Measurements from ENCODE around the gene PTPRCAP. TPM values are rescaled to one million over a fixed set of nuclear protein-coding genes. Genes with fewer than 3 reads are reported as not detected.

The PTPRCAP gene
- total RNA-seq, 4 donors from 2014 or later = 13.2 to 78.9 (median 53.9) TPM

- no peaks in the 10 kb centered on the region for H3K36me3 ChIP-seq
- peaks cover 3 to 12% (median 10%) of the 10 kb centered on the region in 4 donors for H3K4me1 ChIP-seq
- H3K9me3 ChIP-seq = no peaks in the 10 kb centered on the region
- WGBS, 2 donors (ENCODE audit: low coverage in 1 of 2) = 75% methylated on average over 6 to 7 of the region's 7 CpGs
- in situ Hi-C loops (cut with MboI; ENCODE audit: low pct_ligation_motif_present in 1 of 4, low pct_unique_long_range_greater_than_20kb in 1 of 4, low sequenced_read_pairs in 3 of 4) (no loop called here), intact Hi-C loops (cut with DNase I; ENCODE audit: low total_unique reads) (no loop called here)
- TF ChIP-seq POLR2A (IDR thresholded peaks at IDR 0.05) (no peak), CTCF (IDR thresholded peaks at IDR 0.05) (no peak), EP300 (IDR thresholded peaks at IDR 0.05; ENCODE audit: low read depth) (no peak), POLR2AphosphoS5 (IDR thresholded peaks at IDR 0.05) (no peak)
- H3K27me3 ChIP-seq = no peaks in the 10 kb centered on the region
- no peak overlapping the region for H3K27ac ChIP-seq
- no peak for DNase-seq
- no peak overlapping the region for H3K4me3 ChIP-seq
Observed at GRCh38 chr11:67472882-67473281, 35.4 kb upstream of the PTPRCAP start.

- WGBS, 2 donors (ENCODE audit: low coverage in 1 of 2) = 72 to 73% methylated on average over 6 to 8 of the region's 8 CpGs
- DNase-seq = no peak
- intact Hi-C loops (cut with DNase I; ENCODE audit: low total_unique reads) = no loop called here
- H3K27ac ChIP-seq = no peak overlapping the region
- no peaks in the 10 kb centered on the region for H3K36me3 ChIP-seq
- H3K4me3 ChIP-seq = no peak overlapping the region
- H3K27me3 ChIP-seq = no peaks in the 10 kb centered on the region
- in situ Hi-C loops (cut with MboI; ENCODE audit: low pct_ligation_motif_present in 1 of 4, low pct_unique_long_range_greater_than_20kb in 1 of 4, low sequenced_read_pairs in 3 of 4) = no loop called here
- H3K9me3 ChIP-seq = no peaks in the 10 kb centered on the region
- H3K4me1 ChIP-seq = peaks cover 9 to 27% (median 20%) of the 10 kb centered on the region in 4 donors
- TF ChIP-seq EP300 (IDR thresholded peaks at IDR 0.05; ENCODE audit: low read depth) (no peak), CTCF (IDR thresholded peaks at IDR 0.05) (no peak), POLR2AphosphoS5 (IDR thresholded peaks at IDR 0.05) (no peak), POLR2A (IDR thresholded peaks at IDR 0.05) (no peak)
Observed at GRCh38 chr11:67470337-67471002, 33.0 kb upstream of the PTPRCAP start.

GRCh38 chr11:67469508-67469811 is 32.0 kb upstream of the PTPRCAP start:
- DNase-seq = no peak

More at GRCh38 chr11:67469508-67469811, 32.0 kb upstream of the PTPRCAP start:
- peak overlapping the region; percentile 23 to 82 (median 66) for H3K4me3 ChIP-seq
- in situ Hi-C loops (cut with MboI; ENCODE audit: low pct_ligation_motif_present in 1 of 4, low pct_unique_long_range_greater_than_20kb in 1 of 4, low sequenced_read_pairs in 3 of 4) (no loop called here), intact Hi-C loops (cut with DNase I; ENCODE audit: low total_unique reads) (no loop called here)
- H3K27me3 ChIP-seq = no peaks in the 10 kb centered on the region
- no peaks in the 10 kb centered on the region for H3K36me3 ChIP-seq
- H3K9me3 ChIP-seq = no peaks in the 10 kb centered on the region
- peak overlapping the region; percentile 86 to 90 (median 90) for H3K27ac ChIP-seq
- peaks cover 16 to 32% (median 27%) of the 10 kb centered on the region in 4 donors for H3K4me1 ChIP-seq
- TF ChIP-seq CTCF (IDR thresholded peaks at IDR 0.05) (peak in 1 of 5 experiments; percentile 5), POLR2AphosphoS5 (IDR thresholded peaks at IDR 0.05) (no peak), EP300 (IDR thresholded peaks at IDR 0.05; ENCODE audit: low read depth) (no peak), POLR2A (IDR thresholded peaks at IDR 0.05) (no peak)
- 8% methylated on average over 8 of the region's 9 CpGs; no CpG with 5 or more reads in 1 of the 2 donors for WGBS, 2 donors (ENCODE audit: low coverage in 1 of 2)

Data from transverse colon (tissue), 4 donors.